IMR-90 (cell line): Measurements from ENCODE around the gene CLIC1. TPM values are rescaled to one million over a fixed set of nuclear protein-coding genes. Genes with fewer than 3 reads are reported as not detected.

Source experiments
- ATAC-seq: fragments of 200-7000 bp; cut with Tn5 transposase; 2 replicates; pipeline ENCODE4 v1.9.1; 2020; ENCODE audit warnings: low read depth, mild to moderate bottlenecking, moderate library complexity
- BruUV-seq: library from RNA; stranded (reverse); fragments of 400-500 nt; replicated peaks from 2 replicates; lab custom pipeline; 2021; lab: Mats Ljungman, UMichigan
- CTCF ChIA-PET: fragments of 300-600 bp; formaldehyde crosslinking; extraction: SDS; loops from one replicate; lab custom pipeline; 2021; ENCODE audit warnings: antibody characterized with exemption; lab: Yijun Ruan, JAX
- POLR2A ChIA-PET: fragments of 300-600 bp; sonication (Branson Sonifier 250); formaldehyde crosslinking; loops from one replicate; lab custom pipeline; 2022; ENCODE audit warnings: antibody characterized with exemption; ENCODE audit not compliant: unreplicated experiment; lab: Charles Lee
- DNase-seq: peaks from one replicate; pipeline ENCODE4 v3.0.0; 2013
- H2AFZ ChIP-seq: replicated peaks from 2 replicates; pipeline ENCODE3; 2013; ENCODE audit warnings: low read length, mild to moderate bottlenecking; ENCODE audit not compliant: poor library complexity
- H2AK5ac ChIP-seq: 2 replicates; pipeline ENCODE4 v1.6.1; 2013; ENCODE audit warnings: low read depth, low read length, inconsistent platforms
- H2AK9ac ChIP-seq: replicated peaks from 2 replicates; pipeline ENCODE3; 2013; ENCODE audit warnings: mild to moderate bottlenecking, low read depth, low read length, moderate library complexity; ENCODE audit not compliant: poor library complexity
- H2BK120ac ChIP-seq: 2 replicates; pipeline ENCODE4 v1.6.1; 2013; ENCODE audit warnings: low read depth, low read length, inconsistent platforms
- H2BK15ac ChIP-seq: 3 replicates; pipeline ENCODE4 v1.6.1; 2013; ENCODE audit warnings: low read depth, low read length, inconsistent platforms
- H2BK20ac ChIP-seq: 2 replicates; pipeline ENCODE4 v1.6.1; 2013; ENCODE audit warnings: low read depth, mild to moderate bottlenecking, inconsistent platforms, low read length, moderate library complexity
- H2BK5ac ChIP-seq: 2 replicates; pipeline ENCODE4 v1.6.1; 2013; ENCODE audit warnings: mild to moderate bottlenecking, low read depth, low read length, inconsistent platforms; ENCODE audit not compliant: poor library complexity, severe bottlenecking
- H3K14ac ChIP-seq: replicated peaks from 2 replicates; pipeline ENCODE4 v1.6.1; 2013; ENCODE audit warnings: low read depth, low read length, inconsistent platforms
- H3K18ac ChIP-seq: 2 replicates; pipeline ENCODE4 v1.6.1; 2013; ENCODE audit warnings: low read depth, low read length, control low read depth
- H3K23ac ChIP-seq: 2 replicates; pipeline ENCODE4 v1.6.1; 2013; ENCODE audit warnings: low read depth, low read length, inconsistent platforms
- H3K27ac ChIP-seq: 2 replicates; pipeline ENCODE4 v1.5.1; 2013; ENCODE audit warnings: mild to moderate bottlenecking, control low read depth, low read length; ENCODE audit not compliant: insufficient read depth
- H3K27me3 ChIP-seq: 2 replicates; pipeline ENCODE4 v1.6.1; 2013; ENCODE audit warnings: low read length; ENCODE audit not compliant: control insufficient read depth, insufficient read depth
- H3K36me3 ChIP-seq: 2 replicates; pipeline ENCODE4 v1.6.1; 2013; ENCODE audit warnings: low read length, mixed read lengths; ENCODE audit not compliant: control insufficient read depth, insufficient read depth
- H3K4ac ChIP-seq: 2 replicates; pipeline ENCODE4 v1.6.1; 2013; ENCODE audit warnings: low read depth, low read length, inconsistent platforms
- H3K4me1 ChIP-seq: 2 replicates; pipeline ENCODE4 v1.6.1; 2013; ENCODE audit warnings: low read length, mixed read lengths; ENCODE audit not compliant: control insufficient read depth, insufficient read depth
- H3K4me2 ChIP-seq: 2 replicates; pipeline ENCODE4 v1.6.1; 2013; ENCODE audit warnings: low read depth, mild to moderate bottlenecking, control low read depth, low read length, moderate library complexity
- H3K4me3 ChIP-seq: 2 replicates; pipeline ENCODE4 v1.5.1; 2013; ENCODE audit warnings: low read depth, mild to moderate bottlenecking, control low read depth, low read length, moderate library complexity; ENCODE audit not compliant: insufficient read depth
- H3K56ac ChIP-seq: 2 replicates; pipeline ENCODE4 v1.6.1; 2013; ENCODE audit warnings: low read length, inconsistent platforms; ENCODE audit not compliant: insufficient read depth; ENCODE audit errors: extremely low read depth
- H3K79me1 ChIP-seq, 2 experiments: 2 replicates each; pipeline ENCODE4 v1.6.1; 2013; ENCODE audit warnings: low read length in 2 of 2, inconsistent platforms in 1 of 2, low read depth in 1 of 2
- H3K9ac ChIP-seq: 2 replicates; pipeline ENCODE4 v1.6.1; 2013; ENCODE audit warnings: low read depth, low read length, control low read depth
- H3K9me1 ChIP-seq: 2 replicates; pipeline ENCODE4 v1.6.1; 2013; ENCODE audit warnings: low read length, inconsistent platforms; ENCODE audit not compliant: insufficient read depth
- H3K9me3 ChIP-seq: 2 replicates; pipeline ENCODE4 v1.6.1; 2013; ENCODE audit warnings: low read length; ENCODE audit not compliant: control insufficient read depth, insufficient read depth
- H4K20me1 ChIP-seq: 2 replicates; pipeline ENCODE4 v1.6.1; 2013; ENCODE audit warnings: low read length, inconsistent platforms; ENCODE audit not compliant: insufficient read depth
- H4K5ac ChIP-seq: 2 replicates; pipeline ENCODE4 v1.6.1; 2013; ENCODE audit warnings: mild to moderate bottlenecking, low read depth, low read length, control low read depth
- H4K8ac ChIP-seq, 2 experiments: 2 replicates each; pipeline ENCODE4 v1.6.1; 2013; ENCODE audit warnings: low read depth in 2 of 2, low read length in 2 of 2, control low read depth in 1 of 2, inconsistent platforms in 1 of 2
- H4K91ac ChIP-seq: 2 replicates; pipeline ENCODE4 v1.6.1; 2013; ENCODE audit warnings: low read depth, low read length, inconsistent platforms; ENCODE audit not compliant: insufficient read depth
- MXI1 ChIP-seq: IDR thresholded peaks from 2 replicates; pipeline ENCODE4 v1.6.1; 2012; ENCODE audit warnings: low read depth, mild to moderate bottlenecking, low read length, moderate library complexity, borderline replicate concordance
- RAD21 ChIP-seq: IDR thresholded peaks from 2 replicates; pipeline ENCODE4 v1.6.1; 2012; ENCODE audit warnings: low read length, improper control_type of control experiment
- USF2 ChIP-seq: fragments of 150-350 bp; IDR thresholded peaks from 2 replicates; pipeline ENCODE4 v1.6.1; 2017; ENCODE audit warnings: mild to moderate bottlenecking, antibody characterized with exemption, low read length, low read depth
- WGBS, 2 experiments: methylation state at CpG; one replicate each; pipeline versions ENCODE4 v1.1.5 to v1.1.7; 2013; ENCODE audit warnings: missing lambda C conversion rate in 2 of 2; ENCODE audit not compliant: insufficient read length in 1 of 2; ENCODE audit errors: extremely low coverage in 2 of 2; 5-methylcytosine and 5-hydroxymethylcytosine counted together
- dilution Hi-C: fragments of 300-500 bp; cut with HindIII; formaldehyde crosslinking; loops from one replicate; pipeline ENCODE4 v1.14.3; 2018; ENCODE audit warnings: low sequenced_read_pairs; ENCODE audit not compliant: unreplicated experiment
- in situ Hi-C: fragments of 300-500 bp; cut with MboI; formaldehyde crosslinking; loops from 3 replicates; pipeline ENCODE4 v1.14.3; 2019; ENCODE audit warnings: low sequenced_read_pairs, inconsistent platforms, mixed read lengths
- intact Hi-C: fragments of 100-400 bp; cut with micrococcal nuclease; formaldehyde crosslinking; loops from 2 replicates; pipeline ENCODE4 v1.10.0; 2022
- polyA plus RNA-seq, 3 experiments: library from polyadenylated mRNA; depleted of rRNA; stranded (reverse); fragments of >200 nt; gene quantifications; 2 replicates each; pipeline ENCODE4 v1.2.3, GENCODE V29; 2012; ENCODE audit warnings: low replicate concordance in 1 of 3
- total RNA-seq: library from RNA; depleted of rRNA; stranded (reverse); fragments of >200 nt; gene quantifications from 2 replicates; pipeline ENCODE4 v1.2.3, GENCODE V29; 2012

CLIC1 gene
- total and polyA plus RNA-seq, 2 of the 4 experiments (the other 2 are of a cell fraction), result 706 to 1,185 TPM

GRCh38 chr6:31765910-31766794 lies 29.8 kb upstream of the CLIC1 start:
- Histone ChIP-seq H4K20me1 (no peaks in the 10 kb centered on the region), H2BK5ac (no peak overlapping the region), H3K9me3 (no peaks in the 10 kb centered on the region), H2AK5ac (no peak overlapping the region), H3K4me3 (peak overlapping the region; percentile 27; the same call in 1 of the 2 replicates), H2BK120ac (no peak overlapping the region), H3K27ac (no peak overlapping the region), H4K91ac (no peak overlapping the region), H3K27me3 (no peaks in the 10 kb centered on the region), H2AFZ (peak overlapping the region; percentile 83), H2BK15ac (no peak overlapping the region), H3K9ac (no peak overlapping the region), H3K4me2 (peak overlapping the region; percentile 83), H2AK9ac (no peak overlapping the region), H3K56ac (no peak overlapping the region), H3K18ac (no peak overlapping the region), H3K23ac (no peak overlapping the region), H4K5ac (no peak overlapping the region), H3K9me1 (peaks cover 9% of the 10 kb centered on the region), H3K79me1 (no peaks in the 10 kb centered on the region), H4K8ac (peak overlapping the region in 1 of 2 experiments; percentile 73; a peak in 1 of 4 replicates), H3K4ac (no peak overlapping the region), H3K14ac (no peak overlapping the region), H3K4me1 (peaks cover 4% of the 10 kb centered on the region), H2BK20ac (no peak overlapping the region), H3K36me3 (0 out of 2 replicates have a peak, but pooled peaks cover 2% of the 10 kb centered on the region)
- in situ Hi-C loops, result no loop called here
- DNase-seq, result no peak
- dilution Hi-C loops, result no loop called here
- ATAC-seq, result peak; percentile 79
- ChIA-PET CTCF (interaction anchor here (1.0 kb wide), 1 partner anchor 28 kb away, joined by 3 read pairs; no protein-coding TSS in a partner anchor), POLR2A (no interaction called here)
- intact Hi-C loops, result no loop called here
- 34% methylated on average over 19 of the region's 42 CpGs; no CpG with 5 or more reads in 1 of the 2 experiments for WGBS, 2 experiments
- BruUV-seq, result no TSS peak
- TF ChIP-seq RAD21, result no peak
- no peak for TF ChIP-seq MXI1
- no peak for TF ChIP-seq USF2
